SK-N-SH treated with all-trans-retinoic acid at 6 μM for 48 hours (cell line): Measurements from ENCODE around the gene KRT1.

ENCODE experiments used
- ATAC-seq: fragments of 200-7000 bp; cut with Tn5 transposase; 3 replicates; pipeline ENCODE4 v1.9.1; 2020; ENCODE audit warnings: mild to moderate bottlenecking, moderate library complexity
- ARNTL ChIP-seq: fragments of 450-650 bp; formaldehyde crosslinking; IDR thresholded peaks from 2 replicates; pipeline ENCODE4 v1.5.0; 2020; ENCODE audit warnings: low read depth, mild to moderate bottlenecking, moderate library complexity, borderline replicate concordance
- BACH2 ChIP-seq: fragments of 250-450 bp; sonication (Bioruptor Pico); IDR thresholded peaks from 2 replicates; pipeline ENCODE4 v1.9.0; 2021; ENCODE audit warnings: mild to moderate bottlenecking, borderline replicate concordance
- ESRRG ChIP-seq: fragments of 250-450 bp; sonication (Bioruptor Pico); IDR thresholded peaks from 2 replicates; pipeline ENCODE4 v1.6.1; 2021; ENCODE audit warnings: mild to moderate bottlenecking
- ISL1 ChIP-seq: fragments of 250-450 bp; sonication (Bioruptor Pico); IDR thresholded peaks from 2 replicates; pipeline ENCODE4 v2.1.2; 2022; ENCODE audit warnings: mild to moderate bottlenecking, moderate library complexity
- OSR1 ChIP-seq: fragments of 250-450 bp; sonication (Bioruptor Pico); IDR thresholded peaks from 2 replicates; pipeline ENCODE4 v1.8.0; 2022; ENCODE audit warnings: moderate library complexity, mild to moderate bottlenecking, inconsistent platforms
- PPARA ChIP-seq: fragments of 250-450 bp; sonication (Bioruptor Pico); IDR thresholded peaks from 2 replicates; pipeline ENCODE4 v1.5.0; 2020; ENCODE audit warnings: mild to moderate bottlenecking, borderline replicate concordance
- RARB ChIP-seq: fragments of 250-450 bp; sonication (Bioruptor Pico); IDR thresholded peaks from 2 replicates; pipeline ENCODE4 v1.8.0; 2021; ENCODE audit warnings: mild to moderate bottlenecking, moderate library complexity
- TCF4 ChIP-seq: fragments of 250-450 bp; sonication (Bioruptor Pico); IDR thresholded peaks from 2 replicates; pipeline ENCODE4 v1.8.0; 2021; ENCODE audit warnings: mild to moderate bottlenecking, moderate library complexity, borderline replicate concordance
- TSHZ2 ChIP-seq: fragments of 250-450 bp; sonication (Bioruptor Pico); IDR thresholded peaks from 2 replicates; pipeline ENCODE4 v1.5.0; 2020; ENCODE audit warnings: mild to moderate bottlenecking, moderate library complexity
- ZFP3 ChIP-seq: fragments of 250-450 bp; sonication (Bioruptor Pico); IDR thresholded peaks from 2 replicates; pipeline ENCODE4 v1.5.0; 2020; ENCODE audit warnings: mild to moderate bottlenecking, moderate library complexity
- ZFP30 ChIP-seq: fragments of 450-650 bp; formaldehyde crosslinking; IDR thresholded peaks from 2 replicates; pipeline ENCODE4 v1.5.0; 2022; ENCODE audit warnings: mild to moderate bottlenecking, moderate library complexity
- ZNF565 ChIP-seq: fragments of 450-650 bp; formaldehyde crosslinking; conservative IDR thresholded peaks from 2 replicates; pipeline ENCODE4 v1.5.0; 2020; ENCODE audit warnings: low read depth, mild to moderate bottlenecking, moderate library complexity
- ZNF70 ChIP-seq: fragments of 450-650 bp; formaldehyde crosslinking; IDR thresholded peaks from 2 replicates; pipeline ENCODE4 v1.5.0; 2020; ENCODE audit warnings: mild to moderate bottlenecking, moderate library complexity
- TF ChIP-seq, protein P1 (sequence below): fragments of 250-450 bp; sonication (Bioruptor Pico); IDR thresholded peaks from 2 replicates; pipeline ENCODE4 v1.5.1; 2020; ENCODE audit warnings: low read depth, mild to moderate bottlenecking, moderate library complexity
- TF ChIP-seq, protein P2 (sequence below): fragments of 250-450 bp; sonication (Bioruptor Pico); IDR thresholded peaks from 2 replicates; pipeline ENCODE4 v1.8.0; 2020; ENCODE audit warnings: mild to moderate bottlenecking, moderate library complexity, borderline replicate concordance

Gene KRT1

GRCh38 chr12:52628111-52628507 is 52.1 kb downstream of the KRT1 start:
- no peak for TF ChIP-seq BACH2 (CRISPR knock-in tag)
- no peak for TF ChIP-seq TSHZ2 (CRISPR knock-in tag)
- TF ChIP-seq ZNF70 (CRISPR knock-in tag): no peak
- no peak for TF ChIP-seq ZFP3
- TF ChIP-seq ISL1 (CRISPR knock-in tag): no peak
- no peak for ATAC-seq

- TF ChIP-seq RARB (CRISPR knock-in tag): no peak
- TF ChIP-seq, protein P1, sequence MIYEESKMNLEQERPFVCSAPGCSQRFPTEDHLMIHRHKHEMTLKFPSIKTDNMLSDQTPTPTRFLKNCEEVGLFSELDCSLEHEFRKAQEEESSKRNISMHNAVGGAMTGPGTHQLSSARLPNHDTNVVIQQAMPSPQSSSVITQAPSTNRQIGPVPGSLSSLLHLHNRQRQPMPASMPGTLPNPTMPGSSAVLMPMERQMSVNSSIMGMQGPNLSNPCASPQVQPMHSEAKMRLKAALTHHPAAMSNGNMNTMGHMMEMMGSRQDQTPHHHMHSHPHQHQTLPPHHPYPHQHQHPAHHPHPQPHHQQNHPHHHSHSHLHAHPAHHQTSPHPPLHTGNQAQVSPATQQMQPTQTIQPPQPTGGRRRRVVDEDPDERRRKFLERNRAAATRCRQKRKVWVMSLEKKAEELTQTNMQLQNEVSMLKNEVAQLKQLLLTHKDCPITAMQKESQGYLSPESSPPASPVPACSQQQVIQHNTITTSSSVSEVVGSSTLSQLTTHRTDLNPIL (CRISPR knock-in tag): no peak
- no peak for TF ChIP-seq ISL1 (CRISPR knock-in tag)
- no peak for TF ChIP-seq ARNTL (CRISPR knock-in tag)
- no peak for TF ChIP-seq TCF4
- TF ChIP-seq ESRRG (CRISPR knock-in tag): no peak
- TF ChIP-seq ZNF565: no peak
- no peak for TF ChIP-seq ZFP3
- no peak for TF ChIP-seq BACH2 (CRISPR knock-in tag)
- TF ChIP-seq PPARA: no peak
- no peak for TF ChIP-seq ZFP30
- TF ChIP-seq TSHZ2 (CRISPR knock-in tag): no peak
- TF ChIP-seq OSR1 (CRISPR knock-in tag): no peak
- TF ChIP-seq, protein P2, sequence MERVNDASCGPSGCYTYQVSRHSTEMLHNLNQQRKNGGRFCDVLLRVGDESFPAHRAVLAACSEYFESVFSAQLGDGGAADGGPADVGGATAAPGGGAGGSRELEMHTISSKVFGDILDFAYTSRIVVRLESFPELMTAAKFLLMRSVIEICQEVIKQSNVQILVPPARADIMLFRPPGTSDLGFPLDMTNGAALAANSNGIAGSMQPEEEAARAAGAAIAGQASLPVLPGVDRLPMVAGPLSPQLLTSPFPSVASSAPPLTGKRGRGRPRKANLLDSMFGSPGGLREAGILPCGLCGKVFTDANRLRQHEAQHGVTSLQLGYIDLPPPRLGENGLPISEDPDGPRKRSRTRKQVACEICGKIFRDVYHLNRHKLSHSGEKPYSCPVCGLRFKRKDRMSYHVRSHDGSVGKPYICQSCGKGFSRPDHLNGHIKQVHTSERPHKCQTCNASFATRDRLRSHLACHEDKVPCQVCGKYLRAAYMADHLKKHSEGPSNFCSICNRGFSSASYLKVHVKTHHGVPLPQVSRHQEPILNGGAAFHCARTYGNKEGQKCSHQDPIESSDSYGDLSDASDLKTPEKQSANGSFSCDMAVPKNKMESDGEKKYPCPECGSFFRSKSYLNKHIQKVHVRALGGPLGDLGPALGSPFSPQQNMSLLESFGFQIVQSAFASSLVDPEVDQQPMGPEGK (CRISPR knock-in tag): no peak
- no peak for ATAC-seq
Observed at GRCh38 chr12:52627395-52628110, 52.7 kb downstream of the KRT1 start.
